HG03045 (cell line): ENCODE measurements around the gene MROH8.

Experiments
- ATAC-seq: cut with Tn5 transposase; IDR thresholded peaks from one replicate; pipeline ENCODE4 v1.9.1; 2021; ENCODE audit warnings: mild to moderate bottlenecking, moderate library complexity; ENCODE audit not compliant: unreplicated experiment

Gene MROH8

GRCh38 chr20:37178839-37179682, at the start of gene MROH8, which contains the start of gene RPN2:
Gene MROH8 (minus strand): TSS chr20:37179548.
Gene RPN2 (plus strand): TSS chr20:37179330. CDS start chr20:37179357, 27 bp downstream.
- ATAC-seq = peak; percentile 95

- ATAC-seq = no peak
Measured at GRCh38 chr20:37228656-37229055, 49.3 kb upstream of the MROH8 start.

GRCh38 chr20:37228082-37228481, 48.7 kb upstream of the MROH8 start:
- ATAC-seq = no peak

- ATAC-seq = no peak
Measured at GRCh38 chr20:37226889-37227288, 47.5 kb upstream of the MROH8 start.

- no peak for ATAC-seq
Measured at GRCh38 chr20:37225146-37225545, 45.8 kb upstream of the MROH8 start.

GRCh38 chr20:37223053-37223452, 43.7 kb upstream of the MROH8 start:
- ATAC-seq = no peak

- ATAC-seq = no peak
Measured at GRCh38 chr20:37222086-37222485, 42.7 kb upstream of the MROH8 start.

GRCh38 chr20:37220731-37221130, 41.4 kb upstream of the MROH8 start:
- no peak for ATAC-seq

GRCh38 chr20:37219751-37220668, 40.7 kb upstream of the MROH8 start:
- ATAC-seq = no peak

GRCh38 chr20:37218976-37219375, 39.6 kb upstream of the MROH8 start:
- ATAC-seq = no peak

- ATAC-seq = no peak
Measured at GRCh38 chr20:37218441-37218840, 39.1 kb upstream of the MROH8 start.

- ATAC-seq = no peak
Measured at GRCh38 chr20:37209661-37210314, 30.4 kb upstream of the MROH8 start.

- ATAC-seq = no peak
Measured at GRCh38 chr20:37209193-37209592, 29.8 kb upstream of the MROH8 start.

GRCh38 chr20:37207171-37207570, 27.8 kb upstream of the MROH8 start:
- ATAC-seq = no peak

- ATAC-seq = no peak
Measured at GRCh38 chr20:37205794-37206193, 26.4 kb upstream of the MROH8 start.

GRCh38 chr20:37205130-37205529, 25.8 kb upstream of the MROH8 start:
- no peak for ATAC-seq

GRCh38 chr20:37204056-37204455, 24.7 kb upstream of the MROH8 start:
- ATAC-seq = no peak

- ATAC-seq = no peak
Measured at GRCh38 chr20:37202267-37202943, 23.1 kb upstream of the MROH8 start.

GRCh38 chr20:37201827-37202162, 22.4 kb upstream of the MROH8 start:
- ATAC-seq = no peak

- ATAC-seq = no peak
Measured at GRCh38 chr20:37200926-37201826, 21.8 kb upstream of the MROH8 start.
